Panc1 (cell line): ENCODE measurements around the gene CLDN9. TPM values are rescaled to one million over a fixed set of nuclear protein-coding genes. Genes with fewer than 3 reads are reported as not detected.

Experiments
- ATAC-seq: fragments of 200-7000 bp; cut with Tn5 transposase; 2 replicates; pipeline ENCODE4 v1.9.1; 2020; ENCODE audit warnings: mild to moderate bottlenecking, moderate library complexity
- BruUV-seq: library from RNA; stranded (reverse); fragments of 400-500 nt; replicated peaks from 2 replicates; lab custom pipeline; 2021; lab: Mats Ljungman, UMichigan
- CTCF ChIA-PET: fragments of 300-600 bp; sonication (Branson Sonifier 250); formaldehyde crosslinking; loops from one replicate; lab custom pipeline; 2022; ENCODE audit warnings: antibody characterized with exemption; lab: Charles Lee
- POLR2A ChIA-PET: fragments of 300-600 bp; sonication (Branson Sonifier 250); formaldehyde crosslinking; loops from one replicate; lab custom pipeline; 2022; ENCODE audit warnings: antibody characterized with exemption; lab: Charles Lee
- DNase-seq: peaks from one replicate; pipeline ENCODE4 v3.0.0-alpha.2; 2010; ENCODE audit warnings: low read depth, low spot score
- H3K27ac ChIP-seq: 2 replicates; pipeline ENCODE4 v1.5.1; 2011; ENCODE audit warnings: mild to moderate bottlenecking, low read length, inconsistent platforms
- H3K27me3 ChIP-seq: fragments of 200-500 bp; sonication (Bioruptor generic); 2 replicates; pipeline ENCODE4 v1.6.0; 2014; ENCODE audit warnings: low read length, inconsistent platforms; ENCODE audit not compliant: control insufficient read depth, insufficient read depth
- H3K36me3 ChIP-seq: fragments of 200-500 bp; sonication (Bioruptor generic); 2 replicates; pipeline ENCODE4 v1.5.1; 2014; ENCODE audit warnings: inconsistent platforms, mild to moderate bottlenecking, low read length, moderate library complexity; ENCODE audit not compliant: control insufficient read depth, insufficient read depth
- H3K4me1 ChIP-seq: 2 replicates; pipeline ENCODE4 v1.5.1; 2011; ENCODE audit warnings: inconsistent platforms, mild to moderate bottlenecking, low read length, moderate library complexity; ENCODE audit not compliant: control insufficient read depth, insufficient read depth
- H3K4me3 ChIP-seq, 2 experiments: 2 replicates each; pipeline ENCODE4 v1.5.1; 2011 to 2012; ENCODE audit warnings: low read depth in 2 of 2, low read length in 2 of 2, mild to moderate bottlenecking in 2 of 2, inconsistent platforms in 1 of 2, moderate library complexity in 1 of 2
- H3K9me3 ChIP-seq: fragments of 200-500 bp; sonication (Bioruptor generic); 2 replicates; pipeline ENCODE4 v1.5.1; 2014; ENCODE audit warnings: low read depth, mild to moderate bottlenecking, inconsistent platforms, low read length, moderate library complexity; ENCODE audit not compliant: control insufficient read depth, insufficient read depth
- POLR2AphosphoS5 ChIP-seq: IDR thresholded peaks from 2 replicates; pipeline ENCODE4 v1.6.1; 2012; ENCODE audit warnings: mild to moderate bottlenecking, low read depth, low read length, moderate library complexity
- SIN3A ChIP-seq: IDR thresholded peaks from 2 replicates; pipeline ENCODE4 v1.6.1; 2012; ENCODE audit warnings: low read depth, mild to moderate bottlenecking, low read length, moderate library complexity, borderline replicate concordance; ENCODE audit not compliant: insufficient read depth
- TCF7L2 ChIP-seq: IDR thresholded peaks from 2 replicates; pipeline ENCODE4 v1.6.1; 2011; ENCODE audit warnings: mild to moderate bottlenecking, low read depth, low read length, inconsistent platforms
- in situ Hi-C: cut with HindIII; loops from 2 replicates; pipeline ENCODE4 v1.10.0; 2016; ENCODE audit warnings: low sequenced_read_pairs, low pct_unique_long_range_greater_than_20kb
- intact Hi-C: fragments of 100-400 bp; cut with micrococcal nuclease; formaldehyde crosslinking; loops from one replicate; pipeline ENCODE4 v1.10.0; 2022; ENCODE audit not compliant: unreplicated experiment
- total RNA-seq: library from RNA; stranded (reverse); gene quantifications from one replicate; pipeline ENCODE4 v1.2.1, GENCODE V29; 2021; ENCODE audit not compliant: unreplicated experiment
- TF ChIP-seq, protein P1 (sequence below): fragments of 450-650 bp; IDR thresholded peaks from 2 replicates; pipeline ENCODE4 v1.5.1; 2017; ENCODE audit warnings: mild to moderate bottlenecking
- TF ChIP-seq, protein P2 (sequence below), 2 experiments: IDR thresholded peaks; 2 replicates each; pipeline ENCODE4 v1.6.1; 2011 to 2012; ENCODE audit warnings: low read depth in 2 of 2, control low read depth in 1 of 2, low read length in 1 of 2, mild to moderate bottlenecking in 1 of 2, moderate library complexity in 1 of 2; ENCODE audit not compliant: insufficient read depth in 1 of 2

The CLDN9 gene
- total RNA-seq, 1 experiment from 2014 or later = 1.6 TPM

DNA sequence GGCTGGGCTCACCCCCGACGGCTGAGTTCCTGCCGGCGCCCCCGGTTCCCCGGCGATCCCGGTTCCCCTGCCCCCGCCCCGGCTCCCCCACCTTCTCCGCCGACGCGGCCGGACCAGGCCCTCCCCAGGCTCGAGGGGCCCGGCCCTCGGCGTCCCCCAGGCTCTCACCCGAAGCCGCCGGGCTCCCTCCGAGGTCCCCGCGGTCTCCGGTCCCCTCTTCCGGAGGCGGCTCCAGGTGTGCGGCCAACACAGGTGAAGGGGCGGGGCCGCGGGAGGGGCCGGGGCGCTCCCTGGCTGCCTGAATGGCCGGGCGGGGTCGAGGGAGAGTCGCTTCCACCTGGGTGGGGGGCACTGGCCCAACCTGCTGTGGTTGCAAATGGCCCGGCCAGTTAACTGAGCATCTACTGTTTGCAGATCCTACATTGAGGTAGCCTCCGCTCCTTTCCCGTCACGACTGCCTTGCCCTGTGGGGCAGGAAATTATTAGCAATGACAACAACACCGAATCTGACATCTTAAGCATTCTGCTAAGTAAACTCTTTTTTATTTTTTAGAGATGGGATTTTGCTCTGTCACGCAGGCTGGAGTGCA lies 24.1 kb downstream of the CLDN9 start, which contains the start of gene BICDL2:
Gene BICDL2 (minus strand): TSS at position 219 of the 590 bp plus-strand sequence. CDS start 1,448 bp downstream, outside the sequence.
- in situ Hi-C loops = no loop called here
- H3K4me3 ChIP-seq = peak within 1 kb of the TSS in 1 of 2 experiments; percentile 30; a peak in 2 of 4 replicates
- intact Hi-C loops = no loop called here
- no peaks in the 10 kb centered on the region for H3K9me3 ChIP-seq
- ChIA-PET POLR2A (interaction anchor here (0.7 kb wide), 1 partner anchor 73 kb away, joined by 8 read pairs; the partner anchor contains the start of gene KREMEN2), CTCF (no interaction called here)
- no peaks in the 10 kb centered on the region for H3K4me1 ChIP-seq
- DNase-seq = no peak
- ATAC-seq = no peak
- no peak for TF ChIP-seq POLR2AphosphoS5
- no peak for TF ChIP-seq TCF7L2
- TF ChIP-seq, protein P1, sequence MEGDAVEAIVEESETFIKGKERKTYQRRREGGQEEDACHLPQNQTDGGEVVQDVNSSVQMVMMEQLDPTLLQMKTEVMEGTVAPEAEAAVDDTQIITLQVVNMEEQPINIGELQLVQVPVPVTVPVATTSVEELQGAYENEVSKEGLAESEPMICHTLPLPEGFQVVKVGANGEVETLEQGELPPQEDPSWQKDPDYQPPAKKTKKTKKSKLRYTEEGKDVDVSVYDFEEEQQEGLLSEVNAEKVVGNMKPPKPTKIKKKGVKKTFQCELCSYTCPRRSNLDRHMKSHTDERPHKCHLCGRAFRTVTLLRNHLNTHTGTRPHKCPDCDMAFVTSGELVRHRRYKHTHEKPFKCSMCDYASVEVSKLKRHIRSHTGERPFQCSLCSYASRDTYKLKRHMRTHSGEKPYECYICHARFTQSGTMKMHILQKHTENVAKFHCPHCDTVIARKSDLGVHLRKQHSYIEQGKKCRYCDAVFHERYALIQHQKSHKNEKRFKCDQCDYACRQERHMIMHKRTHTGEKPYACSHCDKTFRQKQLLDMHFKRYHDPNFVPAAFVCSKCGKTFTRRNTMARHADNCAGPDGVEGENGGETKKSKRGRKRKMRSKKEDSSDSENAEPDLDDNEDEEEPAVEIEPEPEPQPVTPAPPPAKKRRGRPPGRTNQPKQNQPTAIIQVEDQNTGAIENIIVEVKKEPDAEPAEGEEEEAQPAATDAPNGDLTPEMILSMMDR = no peak
- TF ChIP-seq, protein P2, sequence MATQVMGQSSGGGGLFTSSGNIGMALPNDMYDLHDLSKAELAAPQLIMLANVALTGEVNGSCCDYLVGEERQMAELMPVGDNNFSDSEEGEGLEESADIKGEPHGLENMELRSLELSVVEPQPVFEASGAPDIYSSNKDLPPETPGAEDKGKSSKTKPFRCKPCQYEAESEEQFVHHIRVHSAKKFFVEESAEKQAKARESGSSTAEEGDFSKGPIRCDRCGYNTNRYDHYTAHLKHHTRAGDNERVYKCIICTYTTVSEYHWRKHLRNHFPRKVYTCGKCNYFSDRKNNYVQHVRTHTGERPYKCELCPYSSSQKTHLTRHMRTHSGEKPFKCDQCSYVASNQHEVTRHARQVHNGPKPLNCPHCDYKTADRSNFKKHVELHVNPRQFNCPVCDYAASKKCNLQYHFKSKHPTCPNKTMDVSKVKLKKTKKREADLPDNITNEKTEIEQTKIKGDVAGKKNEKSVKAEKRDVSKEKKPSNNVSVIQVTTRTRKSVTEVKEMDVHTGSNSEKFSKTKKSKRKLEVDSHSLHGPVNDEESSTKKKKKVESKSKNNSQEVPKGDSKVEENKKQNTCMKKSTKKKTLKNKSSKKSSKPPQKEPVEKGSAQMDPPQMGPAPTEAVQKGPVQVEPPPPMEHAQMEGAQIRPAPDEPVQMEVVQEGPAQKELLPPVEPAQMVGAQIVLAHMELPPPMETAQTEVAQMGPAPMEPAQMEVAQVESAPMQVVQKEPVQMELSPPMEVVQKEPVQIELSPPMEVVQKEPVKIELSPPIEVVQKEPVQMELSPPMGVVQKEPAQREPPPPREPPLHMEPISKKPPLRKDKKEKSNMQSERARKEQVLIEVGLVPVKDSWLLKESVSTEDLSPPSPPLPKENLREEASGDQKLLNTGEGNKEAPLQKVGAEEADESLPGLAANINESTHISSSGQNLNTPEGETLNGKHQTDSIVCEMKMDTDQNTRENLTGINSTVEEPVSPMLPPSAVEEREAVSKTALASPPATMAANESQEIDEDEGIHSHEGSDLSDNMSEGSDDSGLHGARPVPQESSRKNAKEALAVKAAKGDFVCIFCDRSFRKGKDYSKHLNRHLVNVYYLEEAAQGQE (IDR thresholded peaks at IDR 0.05; ENCODE audit: insufficient read depth in 1 of 2, low read depth in 2 of 2, low read length in 1 of 2) = no peak
- TF ChIP-seq SIN3A = no peak
- no peaks in the 10 kb centered on the region; the same call in 1 of the 2 replicates for H3K27me3 ChIP-seq
- no TSS peak for BruUV-seq
- H3K36me3 ChIP-seq = peaks cover 3% of the 10 kb centered on the region; the same call in 1 of the 2 replicates
- no peak within 1 kb of the TSS for H3K27ac ChIP-seq

DNA sequence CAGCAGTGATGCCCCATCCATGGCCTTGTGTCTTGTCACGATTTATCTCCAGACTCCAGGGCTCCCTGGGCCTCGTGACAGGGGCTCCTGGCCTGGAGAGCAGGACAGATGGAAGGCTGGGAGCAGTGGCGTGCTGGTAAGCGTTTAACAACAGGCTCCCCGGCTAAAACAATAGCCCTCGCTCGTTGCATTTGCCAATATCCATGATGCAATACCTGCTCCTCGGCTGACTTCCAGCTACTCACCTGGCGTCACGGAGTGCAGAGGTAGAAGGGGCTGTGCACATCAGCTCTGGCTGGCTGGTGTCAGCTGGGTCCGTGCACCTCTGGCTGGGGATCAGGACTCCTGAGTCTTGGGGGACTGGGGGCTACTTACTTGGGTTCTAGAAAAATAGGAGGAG lies 25.5 kb downstream of the CLDN9 start:
- no peak for TF ChIP-seq POLR2AphosphoS5
- TF ChIP-seq, protein P2 (IDR thresholded peaks at IDR 0.05; ENCODE audit: insufficient read depth in 1 of 2, low read depth in 2 of 2, low read length in 1 of 2) = no peak
- TF ChIP-seq TCF7L2 = no peak
- TF ChIP-seq, protein P1 = no peak
- no peak for TF ChIP-seq SIN3A
- POLR2A ChIA-PET = no interaction called here
- DNase-seq = no peak
- Histone ChIP-seq H3K4me3 (no peak overlapping the region), H3K27ac (no peak overlapping the region), H3K4me1 (no peaks in the 10 kb centered on the region), H3K9me3 (no peaks in the 10 kb centered on the region), H3K27me3 (no peaks in the 10 kb centered on the region; the same call in 1 of the 2 replicates), H3K36me3 (peaks cover 3% of the 10 kb centered on the region; the same call in 1 of the 2 replicates)
- in situ Hi-C loops (no loop called here), intact Hi-C loops (no loop called here)
- CTCF ChIA-PET = no interaction called here
- no TSS peak for BruUV-seq
- ATAC-seq = peak; percentile 47; the same call in 1 of the 2 replicates
